ENCODE measurements around the gene SLC13A3. TPM values are rescaled to one million over a fixed set of nuclear protein-coding genes. Genes with fewer than 3 reads are reported as not detected.

The SLC13A3 gene
- total and polyA plus RNA-seq, 12 donors, result 0.13 to 1.2 (median 0.58) TPM

- Histone ChIP-seq H3K27ac (no peak overlapping the region), H3K27me3 (peaks cover 0 to 2% (median 0%) of the 10 kb centered on the region in 7 donors), H3K4me1 (no peaks in the 10 kb centered on the region), H3K4me3 (no peak overlapping the region), H3K36me3 (no peaks in the 10 kb centered on the region), H3K9me3 (no peaks in the 10 kb centered on the region)
- intact Hi-C loops (cut with DNase I), result no loop called here
- WGBS, 2 donors, result 89% methylated on average over 5 of the region's 5 CpGs
- ATAC-seq (no peak), DNase-seq (no peak)
- no peak for TF ChIP-seq CTCF (IDR thresholded peaks at IDR 0.05)
Measured at GRCh38 chr20:46582648-46583047, 68.6 kb downstream of the SLC13A3 start.

DNA sequence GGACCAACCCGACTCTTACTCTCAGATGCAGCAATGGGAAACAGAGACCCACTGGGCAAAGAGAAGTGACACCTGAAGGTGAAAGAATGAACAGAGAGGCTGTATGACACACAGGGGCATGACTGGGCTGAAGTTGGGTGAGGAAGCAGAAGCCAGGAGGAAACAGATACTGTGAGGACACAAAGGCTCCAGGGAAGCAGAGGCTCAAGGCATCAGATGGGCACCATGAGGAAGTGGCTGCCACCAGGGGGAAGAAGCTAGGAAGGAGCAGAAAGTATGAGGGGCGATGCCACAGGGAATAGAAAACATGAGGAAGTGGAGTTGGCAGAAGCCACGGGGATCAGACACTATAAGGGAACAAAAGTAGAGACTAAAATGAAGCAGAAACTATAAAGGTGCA is 69.9 kb downstream of the SLC13A3 start:
- Histone ChIP-seq H3K27ac (no peak overlapping the region), H3K36me3 (no peaks in the 10 kb centered on the region), H3K9me3 (no peaks in the 10 kb centered on the region), H3K4me1 (no peaks in the 10 kb centered on the region), H3K4me3 (no peak overlapping the region), H3K27me3 (peaks cover 0 to 2% (median 0%) of the 10 kb centered on the region in 7 donors)
- DNase-seq (no peak), ATAC-seq (no peak)
- WGBS, 2 donors, result 84 to 91% methylated on average over 3 of the region's 3 CpGs
- intact Hi-C loops (cut with DNase I), result no loop called here
- no peak for TF ChIP-seq CTCF (IDR thresholded peaks at IDR 0.05)

- no peak overlapping the region for H3K27ac ChIP-seq
Measured at GRCh38 chr20:46580613-46581205, 70.5 kb downstream of the SLC13A3 start.

GRCh38 chr20:46578745-46579144 is 72.5 kb downstream of the SLC13A3 start:
- TF ChIP-seq CTCF (IDR thresholded peaks at IDR 0.05), result no peak

More at GRCh38 chr20:46580613-46581205, 70.5 kb downstream of the SLC13A3 start:
- H3K4me1 ChIP-seq, result peaks cover 0 to 4% (median 0%) of the 10 kb centered on the region in 9 donors
- WGBS, 2 donors, result 91 to 98% methylated on average over 2 of the region's 2 CpGs
- peaks cover 0 to 2% (median 0%) of the 10 kb centered on the region in 7 donors for H3K27me3 ChIP-seq
- H3K9me3 ChIP-seq, result no peaks in the 10 kb centered on the region
- DNase-seq (no peak), ATAC-seq (no peak)
- H3K4me3 ChIP-seq, result no peak overlapping the region
- no peak for TF ChIP-seq CTCF (IDR thresholded peaks at IDR 0.05)
- H3K36me3 ChIP-seq, result no peaks in the 10 kb centered on the region
- intact Hi-C loops (cut with DNase I), result no loop called here

More at GRCh38 chr20:46578745-46579144, 72.5 kb downstream of the SLC13A3 start:
- Histone ChIP-seq H3K9me3 (no peaks in the 10 kb centered on the region), H3K27me3 (peaks cover 0 to 2% (median 0%) of the 10 kb centered on the region in 7 donors), H3K27ac (no peak overlapping the region), H3K4me1 (peaks cover 0 to 5% (median 0%) of the 10 kb centered on the region in 9 donors), H3K36me3 (no peaks in the 10 kb centered on the region), H3K4me3 (no peak overlapping the region)
- DNase-seq (no peak), ATAC-seq (no peak)
- intact Hi-C loops (cut with DNase I), result no loop called here
- 88 to 90% methylated on average over 7 of the region's 7 CpGs for WGBS, 2 donors

Measured in heart right ventricle (tissue), 16 donors.